ENCODE measurements around the gene RAB20. TPM values are rescaled to one million over a fixed set of nuclear protein-coding genes. Genes with fewer than 3 reads are reported as not detected.

RAB20 gene
- total and polyA plus RNA-seq, 8 donors: 9.3 to 23.6 (median 14.2) TPM

- H3K27ac ChIP-seq: no peak overlapping the region
- DNase-seq (no peak), ATAC-seq (no peak), FAIRE-seq (no peak)
- no peaks in the 10 kb centered on the region for H3K9me3 ChIP-seq
- TF ChIP-seq CTCF (IDR thresholded peaks at IDR 0.05): no peak
- no peaks in the 10 kb centered on the region for H3K27me3 ChIP-seq
- H3K36me3 ChIP-seq: no peaks in the 10 kb centered on the region
- intact Hi-C loops (cut with DNase I): no loop called here
- H3K4me3 ChIP-seq: no peak overlapping the region
- 86 to 87% methylated on average over 18 of the region's 18 CpGs for WGBS, 2 donors
- no peaks in the 10 kb centered on the region for H3K4me1 ChIP-seq
Observed at GRCh38 chr13:110475550-110476219, 85.8 kb downstream of the RAB20 start.

GRCh38 chr13:110475117-110475516 lies 86.4 kb downstream of the RAB20 start:
- H3K4me1 ChIP-seq: no peaks in the 10 kb centered on the region
- H3K36me3 ChIP-seq: no peaks in the 10 kb centered on the region
- DNase-seq (no peak), ATAC-seq (no peak), FAIRE-seq (no peak)
- intact Hi-C loops (cut with DNase I): no loop called here
- no peak overlapping the region for H3K4me3 ChIP-seq
- H3K27ac ChIP-seq: no peak overlapping the region
- 78 to 81% methylated on average over 9 of the region's 9 CpGs for WGBS, 2 donors
- no peaks in the 10 kb centered on the region for H3K27me3 ChIP-seq
- H3K9me3 ChIP-seq: no peaks in the 10 kb centered on the region
- no peak for TF ChIP-seq CTCF (IDR thresholded peaks at IDR 0.05)

GRCh38 chr13:110474713-110475112 lies 86.8 kb downstream of the RAB20 start:
- no peak for TF ChIP-seq CTCF (IDR thresholded peaks at IDR 0.05)
- DNase-seq (no peak), ATAC-seq (no peak), FAIRE-seq (no peak)
- H3K9me3 ChIP-seq: no peaks in the 10 kb centered on the region
- H3K4me3 ChIP-seq: no peak overlapping the region
- no peaks in the 10 kb centered on the region for H3K27me3 ChIP-seq
- H3K36me3 ChIP-seq: no peaks in the 10 kb centered on the region
- H3K4me1 ChIP-seq: no peaks in the 10 kb centered on the region
- H3K27ac ChIP-seq: no peak overlapping the region
- 84 to 86% methylated on average over 21 of the region's 21 CpGs for WGBS, 2 donors
- intact Hi-C loops (cut with DNase I): no loop called here

Other genes starting within 250 kb of the RAB20 start
- 10 to 100 TPM; 17.4 to 25.1 (median 19.4) TPM for gene NAXD, start 53.8 kb upstream of the RAB20 start, total RNA-seq
- 10 to 100 TPM; 34.8 to 56.4 TPM for gene NAXD, start 53.8 kb upstream of the RAB20 start, polyA plus RNA-seq
- 10 to 100 TPM; 18.2 to 38.8 (median 22.6) TPM for gene CARS2, start 144.4 kb upstream of the RAB20 start, total RNA-seq
- gene CARS2, start 144.4 kb upstream of the RAB20 start, polyA plus RNA-seq: 10 to 100 TPM; 92.3 to 98.7 TPM
- 1 to 10 TPM; 4.0 to 7.7 (median 6.0) TPM for gene ING1, start 152.0 kb upstream of the RAB20 start, total RNA-seq
- 1 to 10 TPM; 4.6 to 5.3 TPM for gene ING1, start 152.0 kb upstream of the RAB20 start, polyA plus RNA-seq